Stimulated activated effector memory CD8-positive, alpha-beta T cell treated with anti-CD3 and anti-CD28 coated beads, Interleukin-12 subunit alpha, Interleukin-12 subunit beta, amount 100 ng/mL, for 72 hours (primary cell): ENCODE data around the gene RBM38.
A peak's percentile ranks its signal among the peaks of the same experiment; 100 is the strongest.

Source experiments
- ATAC-seq: fragments of 150-1000 bp; cut with Tn5 transposase; 2 replicates; pipeline ENCODE4 v1.10.0; 2021
- DNase-seq, 2 donors: peaks; one replicate each; pipeline ENCODE4 v3.0.0; 2021 to 2022; ENCODE audit warnings: low spot score in 2 of 2
- H3K27ac Mint-ChIP-seq: one replicate; pipeline ENCODE4 v1.8.0; 2022; ENCODE audit warnings: mild to moderate bottlenecking, mixed read lengths
- H3K36me3 Mint-ChIP-seq: one replicate; pipeline ENCODE4 v1.8.0; 2022; ENCODE audit warnings: mild to moderate bottlenecking, mixed read lengths
- H3K4me1 Mint-ChIP-seq: one replicate; pipeline ENCODE4 v1.8.0; 2022; ENCODE audit warnings: mixed read lengths
- H3K4me3 Mint-ChIP-seq: one replicate; pipeline ENCODE4 v1.8.0; 2022; ENCODE audit warnings: mild to moderate bottlenecking, mixed read lengths
- H3K9me3 Mint-ChIP-seq: one replicate; pipeline ENCODE4 v1.8.0; 2022; ENCODE audit warnings: mixed read lengths

Gene RBM38

DNA sequence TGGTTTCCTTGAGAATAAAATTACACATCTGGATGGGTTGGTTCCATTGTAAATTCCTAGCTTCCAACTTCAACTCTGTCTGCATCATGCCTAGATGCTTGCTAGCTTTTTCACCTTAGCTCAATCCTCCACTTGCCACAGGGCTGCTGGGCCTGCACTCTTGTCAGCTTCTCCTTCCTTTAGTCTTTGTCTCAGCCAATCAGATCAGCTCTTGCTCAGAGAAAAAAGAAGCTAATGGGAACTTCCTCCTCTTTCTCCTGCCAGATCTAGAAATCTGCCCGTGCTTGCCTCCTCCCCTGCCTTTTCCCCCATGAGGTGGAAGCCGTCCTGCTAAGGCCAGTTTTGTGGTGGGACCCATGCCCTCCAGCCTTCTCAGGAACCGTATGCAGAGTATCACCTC, 21.6 kb upstream of the RBM38 start:
- Mint-ChIP-seq H3K4me1 (peaks cover 5% of the 10 kb centered on the region), H3K36me3 (no peaks in the 10 kb centered on the region), H3K27ac (peak overlapping the region; percentile 50), H3K9me3 (no peaks in the 10 kb centered on the region), H3K4me3 (no peak overlapping the region)
- no peak for DNase-seq
- ATAC-seq, result no peak

- H3K9me3 Mint-ChIP-seq, result no peaks in the 10 kb centered on the region
- H3K4me3 Mint-ChIP-seq, result no peak overlapping the region
- ATAC-seq, result no peak
- DNase-seq, result no peak
- peaks cover 5% of the 10 kb centered on the region for H3K4me1 Mint-ChIP-seq
- no peaks in the 10 kb centered on the region for H3K36me3 Mint-ChIP-seq
- H3K27ac Mint-ChIP-seq, result peak overlapping the region; percentile 50
Measured at GRCh38 chr20:57370316-57370715, 20.9 kb upstream of the RBM38 start.

DNA sequence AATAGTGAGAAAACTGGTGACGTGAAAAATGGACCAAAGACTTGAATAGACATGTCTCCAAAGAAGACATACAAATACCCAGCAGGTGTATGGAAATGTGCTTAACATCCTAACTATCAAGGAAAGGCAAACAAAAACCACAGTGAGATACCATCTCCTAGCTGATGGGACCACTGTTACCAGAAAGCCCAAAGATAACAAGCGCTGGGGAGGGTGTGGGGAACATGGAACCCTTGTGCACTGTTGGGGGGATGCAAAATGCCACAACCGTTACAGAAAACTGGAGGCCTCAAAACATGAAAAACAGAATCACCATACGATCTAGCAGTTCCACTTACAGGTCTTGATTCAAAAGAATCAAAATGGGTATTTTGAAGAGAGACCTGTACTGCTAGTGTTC, 19.8 kb upstream of the RBM38 start:
- ATAC-seq, result no peak
- no peaks in the 10 kb centered on the region for H3K9me3 Mint-ChIP-seq
- H3K4me3 Mint-ChIP-seq, result no peak overlapping the region
- DNase-seq, result no peak
- H3K4me1 Mint-ChIP-seq, result peaks cover 14% of the 10 kb centered on the region
- no peaks in the 10 kb centered on the region for H3K36me3 Mint-ChIP-seq
- no peak overlapping the region for H3K27ac Mint-ChIP-seq

DNA sequence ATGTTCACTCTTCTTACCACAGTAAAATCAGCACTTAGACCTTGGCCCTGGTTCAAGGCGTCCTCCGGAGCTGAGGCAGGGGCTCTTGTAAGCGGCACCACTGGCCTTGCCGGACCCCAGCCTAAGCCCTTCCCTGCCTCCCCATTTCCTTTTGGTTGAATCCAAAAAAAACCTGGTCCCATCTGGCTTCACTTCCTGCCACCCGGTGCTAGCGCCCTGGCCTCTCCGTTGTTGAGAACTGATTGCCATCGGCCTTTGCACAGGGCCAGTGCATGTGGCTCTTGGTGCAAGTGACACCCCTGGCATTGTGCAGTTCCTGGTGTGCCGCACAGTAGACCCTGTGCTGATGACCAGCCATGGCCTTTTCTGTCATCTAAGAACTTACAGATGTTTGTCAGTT, 19.0 kb upstream of the RBM38 start:
- Mint-ChIP-seq H3K9me3 (no peaks in the 10 kb centered on the region), H3K36me3 (no peaks in the 10 kb centered on the region), H3K4me1 (peaks cover 15% of the 10 kb centered on the region), H3K4me3 (no peak overlapping the region), H3K27ac (no peak overlapping the region)
- DNase-seq, result no peak
- no peak for ATAC-seq

GRCh38 chr20:57372581-57373350, 18.4 kb upstream of the RBM38 start:
- H3K27ac Mint-ChIP-seq, result peak overlapping the region; percentile 27
- DNase-seq, result no peak
- H3K36me3 Mint-ChIP-seq, result no peaks in the 10 kb centered on the region
- H3K9me3 Mint-ChIP-seq, result no peaks in the 10 kb centered on the region
- no peak overlapping the region for H3K4me3 Mint-ChIP-seq
- ATAC-seq, result no peak
- peaks cover 21% of the 10 kb centered on the region for H3K4me1 Mint-ChIP-seq

DNA sequence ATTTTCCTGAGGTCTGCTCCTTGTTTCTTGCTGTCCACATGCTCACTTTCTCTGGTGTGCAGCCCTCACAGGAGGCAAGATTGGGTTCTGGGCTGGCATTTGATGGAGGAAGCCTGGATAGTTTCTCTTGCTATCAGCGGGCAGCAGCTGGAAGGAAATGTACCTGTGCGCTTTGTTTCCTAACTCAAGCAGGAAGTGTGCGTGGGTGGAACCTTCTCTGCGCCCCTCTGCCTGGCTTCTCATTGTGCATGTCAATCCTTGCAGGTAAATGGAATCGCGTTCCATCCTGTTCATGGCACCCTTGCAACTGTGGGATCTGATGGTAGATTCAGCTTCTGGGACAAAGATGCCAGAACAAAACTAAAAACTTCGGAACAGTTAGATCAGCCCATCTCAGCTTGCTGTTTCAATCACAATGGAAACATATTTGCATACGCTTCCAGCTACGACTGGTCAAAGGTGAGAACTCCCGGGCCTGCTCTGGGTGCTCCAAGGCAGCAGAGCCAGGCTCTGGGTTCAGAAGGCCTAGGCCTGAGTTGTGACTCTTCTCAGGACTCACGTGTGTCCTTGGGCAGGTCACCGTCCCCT, 16.8 kb upstream of the RBM38 start:
- no peaks in the 10 kb centered on the region for H3K9me3 Mint-ChIP-seq
- ATAC-seq, result no peak
- no peak overlapping the region for H3K4me3 Mint-ChIP-seq
- peak overlapping the region; percentile 81 for H3K27ac Mint-ChIP-seq
- H3K4me1 Mint-ChIP-seq, result peaks cover 38% of the 10 kb centered on the region
- DNase-seq, result no peak
- no peaks in the 10 kb centered on the region for H3K36me3 Mint-ChIP-seq

DNA sequence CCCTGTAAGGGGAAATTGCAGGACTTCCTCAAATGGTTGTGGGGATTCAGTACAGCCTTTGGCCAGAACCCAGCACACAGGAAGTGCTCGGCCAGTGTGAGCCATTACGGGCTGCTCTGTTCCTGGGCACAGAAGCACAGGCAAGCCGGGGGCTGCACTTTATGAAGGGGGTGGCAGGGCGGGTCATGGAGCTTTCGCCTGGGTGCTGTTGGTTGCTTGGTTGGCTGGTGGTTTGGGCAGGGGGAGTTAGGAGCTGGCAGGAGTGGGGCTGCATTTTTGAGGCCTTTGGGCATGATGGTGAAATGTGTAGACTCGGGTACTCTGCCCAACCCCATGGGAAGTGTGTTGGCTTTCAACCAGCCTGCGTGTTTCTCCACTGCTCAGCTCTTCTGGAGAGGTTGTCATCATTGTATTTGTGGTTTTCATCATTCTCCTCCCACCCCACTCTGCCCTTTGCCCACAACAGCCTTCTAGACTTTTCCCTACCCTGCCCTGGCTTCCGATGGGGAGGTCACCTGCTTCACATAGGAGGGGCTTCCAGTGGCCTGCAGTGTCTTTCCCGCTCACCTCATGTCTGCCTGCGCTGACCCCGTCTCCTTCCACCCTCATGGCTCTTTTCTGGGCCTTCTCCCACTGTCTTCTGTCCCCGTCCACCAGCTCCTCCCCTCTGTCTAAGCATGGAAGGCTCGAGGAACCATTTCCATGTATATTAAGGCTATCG, 16.1 kb upstream of the RBM38 start:
- H3K27ac Mint-ChIP-seq, result peak overlapping the region; percentile 81
- DNase-seq (no peak), ATAC-seq (no peak)
- no peaks in the 10 kb centered on the region for H3K36me3 Mint-ChIP-seq
- no peak overlapping the region for H3K4me3 Mint-ChIP-seq
- H3K4me1 Mint-ChIP-seq, result peaks cover 35% of the 10 kb centered on the region
- H3K9me3 Mint-ChIP-seq, result no peaks in the 10 kb centered on the region

DNA sequence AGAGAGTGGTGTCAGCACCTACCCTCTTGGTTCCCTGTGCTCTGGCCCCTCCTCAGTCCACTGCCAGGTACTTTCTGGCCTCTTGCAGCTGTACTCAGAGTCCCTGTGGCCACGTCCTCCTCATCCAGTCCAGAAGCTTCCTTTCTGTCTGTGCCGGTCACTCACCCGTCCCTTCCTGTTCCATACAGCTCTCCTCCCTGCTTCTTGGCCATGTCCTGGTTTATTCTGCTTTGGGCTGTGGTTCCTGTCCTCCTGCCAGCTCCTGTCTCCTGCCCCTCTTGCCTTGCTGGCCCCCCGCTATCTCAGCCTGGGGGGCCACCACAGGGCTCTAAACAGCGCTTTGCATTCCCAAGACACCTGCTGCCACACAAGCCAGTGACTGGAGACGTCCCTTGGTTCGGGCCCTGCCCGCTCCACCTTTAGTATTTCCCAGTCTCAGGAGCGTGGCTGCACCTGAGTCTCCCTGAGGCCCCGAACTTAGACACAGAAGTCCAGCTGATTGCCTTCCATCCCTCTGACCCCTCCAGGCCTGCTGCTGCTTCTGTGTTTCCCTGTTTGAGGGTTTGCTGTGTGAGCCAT, 15.5 kb upstream of the RBM38 start:
- Mint-ChIP-seq H3K4me1 (peaks cover 33% of the 10 kb centered on the region), H3K27ac (peak overlapping the region; percentile 81), H3K4me3 (no peak overlapping the region), H3K9me3 (no peaks in the 10 kb centered on the region), H3K36me3 (no peaks in the 10 kb centered on the region)
- ATAC-seq, result no peak
- DNase-seq, result no peak

DNA sequence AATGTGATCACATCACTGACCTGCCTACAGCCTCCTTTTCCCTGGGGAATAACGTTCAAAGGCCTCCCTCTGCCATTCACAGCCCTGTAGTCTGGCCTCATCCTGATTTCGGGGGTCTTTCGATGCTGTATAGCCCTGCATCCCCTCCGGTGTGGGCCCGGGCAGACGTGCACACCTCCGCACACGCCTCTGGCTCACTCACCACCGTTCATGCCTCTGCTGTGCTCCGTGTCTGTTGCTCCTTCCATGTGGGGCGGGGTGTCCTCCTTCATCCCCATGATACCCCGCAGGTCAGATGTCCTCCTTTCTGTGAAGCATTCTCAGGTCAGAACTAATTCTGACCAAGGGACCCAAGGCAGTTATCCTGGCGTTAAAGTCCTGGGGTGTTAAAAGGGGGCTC, 13.8 kb upstream of the RBM38 start:
- DNase-seq (no peak), ATAC-seq (no peak)
- peaks cover 42% of the 10 kb centered on the region for H3K4me1 Mint-ChIP-seq
- no peak overlapping the region for H3K4me3 Mint-ChIP-seq
- H3K36me3 Mint-ChIP-seq, result peaks cover 7% of the 10 kb centered on the region
- no peaks in the 10 kb centered on the region for H3K9me3 Mint-ChIP-seq
- peak overlapping the region; percentile 37 for H3K27ac Mint-ChIP-seq

DNA sequence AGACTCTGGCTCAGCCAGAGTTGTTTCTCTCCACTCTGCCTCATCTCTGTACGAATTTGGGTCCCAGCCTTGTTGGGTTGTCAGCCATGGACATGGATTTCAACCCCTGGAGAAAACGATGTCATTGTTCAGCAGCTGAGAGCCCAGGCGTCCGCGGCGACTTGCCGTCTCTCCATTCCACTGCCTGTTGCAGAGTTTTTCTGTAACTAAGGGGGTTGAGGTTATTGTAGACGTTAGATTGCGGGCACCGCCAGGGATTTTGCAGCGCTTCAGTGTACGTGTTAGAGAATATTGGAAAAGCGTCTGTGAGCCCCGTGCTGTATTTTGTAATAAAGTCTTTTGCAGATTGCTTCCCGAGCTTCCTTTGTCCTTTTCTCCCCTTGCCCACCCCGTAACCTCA, 13.1 kb upstream of the RBM38 start:
- Mint-ChIP-seq H3K27ac (peak overlapping the region; percentile 37), H3K36me3 (peaks cover 10% of the 10 kb centered on the region), H3K4me1 (peaks cover 49% of the 10 kb centered on the region), H3K9me3 (no peaks in the 10 kb centered on the region), H3K4me3 (no peak overlapping the region)
- DNase-seq, result no peak
- no peak for ATAC-seq

GRCh38 chr20:57378646-57379262, 12.4 kb upstream of the RBM38 start:
- ATAC-seq, result peak; percentile 75
- Mint-ChIP-seq H3K9me3 (no peaks in the 10 kb centered on the region), H3K4me1 (peaks cover 54% of the 10 kb centered on the region), H3K27ac (peak overlapping the region; percentile 62), H3K4me3 (no peak overlapping the region), H3K36me3 (peaks cover 15% of the 10 kb centered on the region)
- DNase-seq, result no peak

GRCh38 chr20:57379263-57379647, 11.9 kb upstream of the RBM38 start:
- Mint-ChIP-seq H3K4me1 (peaks cover 57% of the 10 kb centered on the region), H3K4me3 (no peak overlapping the region), H3K36me3 (peaks cover 15% of the 10 kb centered on the region), H3K27ac (peak overlapping the region; percentile 62), H3K9me3 (no peaks in the 10 kb centered on the region)
- DNase-seq (no peak), ATAC-seq (peak; percentile 68)

DNA sequence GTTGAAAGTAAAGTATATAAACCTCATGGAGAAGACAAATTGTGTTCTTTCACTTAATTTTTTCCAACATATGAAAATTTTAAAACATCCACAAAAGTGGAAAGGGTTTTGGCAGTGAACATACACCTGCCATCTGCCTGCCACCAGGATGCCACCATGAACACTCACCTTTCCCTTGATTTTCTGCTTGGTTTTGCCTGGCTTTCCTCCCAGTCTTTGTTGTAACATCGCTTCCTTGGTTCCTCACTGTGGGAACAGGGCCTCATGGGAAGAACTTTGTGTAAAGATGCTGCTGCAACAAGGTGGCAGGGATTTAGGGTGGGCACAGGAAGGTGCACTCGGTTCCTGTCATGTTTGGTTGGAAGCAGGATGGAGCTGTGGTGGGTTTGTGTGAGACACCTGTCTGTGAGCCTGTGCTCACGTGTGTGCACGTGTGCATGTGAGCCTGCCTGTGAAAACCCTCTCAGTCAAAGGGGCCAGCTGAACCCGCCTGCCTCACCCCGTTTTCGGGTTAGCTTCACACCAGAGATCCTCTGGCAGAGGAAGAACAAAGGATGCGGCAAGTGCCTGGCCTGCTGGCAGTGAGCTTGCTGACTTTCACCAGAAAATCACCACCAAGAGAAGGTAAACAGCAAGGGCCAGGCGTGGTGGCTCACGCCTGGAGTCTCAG, 11.0 kb upstream of the RBM38 start:
- Mint-ChIP-seq H3K27ac (no peak overlapping the region), H3K4me3 (no peak overlapping the region), H3K4me1 (peaks cover 60% of the 10 kb centered on the region), H3K9me3 (no peaks in the 10 kb centered on the region), H3K36me3 (peaks cover 15% of the 10 kb centered on the region)
- ATAC-seq (no peak), DNase-seq (no peak)

- no peak overlapping the region for H3K27ac Mint-ChIP-seq
- no peak overlapping the region for H3K4me3 Mint-ChIP-seq
- peaks cover 50% of the 10 kb centered on the region for H3K4me1 Mint-ChIP-seq
- peaks cover 15% of the 10 kb centered on the region for H3K36me3 Mint-ChIP-seq
- peak; percentile 83 to 89 for DNase-seq
- no peaks in the 10 kb centered on the region for H3K9me3 Mint-ChIP-seq
- peak; percentile 52 for ATAC-seq
Measured at GRCh38 chr20:57381596-57382503, 9.3 kb upstream of the RBM38 start.
